Measurements from ENCODE around the gene PPP3CB. TPM values are rescaled to one million over a fixed set of nuclear protein-coding genes. Genes with fewer than 3 reads are reported as not detected.

The PPP3CB gene
- total RNA-seq, 2 donors from 2014 or later, result 38.6 to 44.3 TPM

DNA sequence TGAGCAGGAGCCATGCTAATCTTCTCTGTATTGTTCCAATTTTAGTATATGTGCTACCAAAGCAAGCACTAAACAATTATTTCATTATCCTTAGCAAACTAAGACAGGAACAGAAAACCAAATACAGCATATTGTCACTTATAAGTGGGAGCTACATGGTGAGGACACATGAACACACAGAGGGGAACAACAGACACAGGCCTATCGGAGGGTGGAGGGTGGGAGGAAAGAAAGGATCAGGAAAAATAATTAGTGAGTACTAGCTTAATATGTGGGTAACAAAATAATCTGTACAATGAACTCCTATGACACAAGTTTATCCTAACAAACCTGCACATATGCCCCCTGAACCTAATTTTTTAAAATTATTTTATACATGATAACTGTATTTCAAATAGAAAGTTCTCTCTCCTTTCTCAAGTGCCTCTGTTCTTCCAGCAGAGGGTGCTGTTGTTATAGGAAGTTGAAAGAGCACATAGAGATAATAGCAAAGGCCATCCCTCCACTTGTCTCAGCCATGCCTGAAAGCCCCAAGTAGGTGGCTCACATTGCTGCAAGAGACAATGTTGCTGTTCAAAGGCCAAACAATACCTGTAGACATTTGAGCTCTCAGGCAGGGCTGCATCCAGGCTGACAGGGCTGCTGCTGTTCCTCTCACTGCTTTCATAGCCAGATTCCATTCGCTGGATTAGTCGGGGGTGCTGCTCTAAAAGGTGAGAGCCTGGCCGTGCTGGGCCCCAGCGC is 33.4 kb upstream of the PPP3CB start:
- Histone ChIP-seq H3K4me1 (replicated peaks) (no peaks in the 10 kb centered on the region), H3K27me3 (replicated peaks; ENCODE audit: insufficient read depth) (no peaks in the 10 kb centered on the region), H3K36me3 (no peaks in the 10 kb centered on the region), H3K27ac (no peak overlapping the region), H3K4me3 (no peak overlapping the region), H3K9me3 (no peaks in the 10 kb centered on the region)
- TF ChIP-seq POLR2A (IDR thresholded peaks at IDR 0.05) (no peak), POLR2AphosphoS5 (IDR thresholded peaks at IDR 0.05) (peak; percentile 53)
- TF ChIP-seq, protein P1, sequence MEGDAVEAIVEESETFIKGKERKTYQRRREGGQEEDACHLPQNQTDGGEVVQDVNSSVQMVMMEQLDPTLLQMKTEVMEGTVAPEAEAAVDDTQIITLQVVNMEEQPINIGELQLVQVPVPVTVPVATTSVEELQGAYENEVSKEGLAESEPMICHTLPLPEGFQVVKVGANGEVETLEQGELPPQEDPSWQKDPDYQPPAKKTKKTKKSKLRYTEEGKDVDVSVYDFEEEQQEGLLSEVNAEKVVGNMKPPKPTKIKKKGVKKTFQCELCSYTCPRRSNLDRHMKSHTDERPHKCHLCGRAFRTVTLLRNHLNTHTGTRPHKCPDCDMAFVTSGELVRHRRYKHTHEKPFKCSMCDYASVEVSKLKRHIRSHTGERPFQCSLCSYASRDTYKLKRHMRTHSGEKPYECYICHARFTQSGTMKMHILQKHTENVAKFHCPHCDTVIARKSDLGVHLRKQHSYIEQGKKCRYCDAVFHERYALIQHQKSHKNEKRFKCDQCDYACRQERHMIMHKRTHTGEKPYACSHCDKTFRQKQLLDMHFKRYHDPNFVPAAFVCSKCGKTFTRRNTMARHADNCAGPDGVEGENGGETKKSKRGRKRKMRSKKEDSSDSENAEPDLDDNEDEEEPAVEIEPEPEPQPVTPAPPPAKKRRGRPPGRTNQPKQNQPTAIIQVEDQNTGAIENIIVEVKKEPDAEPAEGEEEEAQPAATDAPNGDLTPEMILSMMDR (IDR thresholded peaks at IDR 0.05), result peak; percentile 64 to 96 (median 90)
- intact Hi-C loops (cut with DNase I), result loop anchor here (1.0 kb wide), 1 partner anchor 115 kb away; no protein-coding TSS in a partner anchor
- 94% methylated on average over 5 of the region's 5 CpGs for WGBS
- peak; percentile 71 for DNase-seq (ENCODE audit: low spot score)

DNA sequence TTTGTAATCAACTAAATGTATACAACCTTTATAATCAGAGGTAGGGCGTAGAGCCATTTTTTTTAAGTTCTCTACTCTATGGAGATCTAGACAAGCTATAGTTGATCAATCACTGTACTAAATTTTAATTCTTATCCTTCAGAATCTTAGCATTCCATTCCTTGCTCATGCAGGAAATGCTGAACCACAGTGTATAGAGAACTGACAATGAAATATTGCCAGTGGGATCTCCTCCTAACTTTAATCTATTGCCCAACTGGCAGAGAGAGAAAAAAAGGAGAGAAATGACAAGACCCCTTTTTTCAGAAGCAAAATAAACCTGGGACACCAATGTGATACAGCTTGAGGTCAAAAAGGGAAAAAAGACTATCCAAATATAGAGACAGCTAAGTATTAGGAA is 26.4 kb upstream of the PPP3CB start:
- H3K4me1 ChIP-seq (replicated peaks), result no peaks in the 10 kb centered on the region
- TF ChIP-seq POLR2AphosphoS5 (IDR thresholded peaks at IDR 0.05) (no peak), POLR2A (IDR thresholded peaks at IDR 0.05) (no peak)
- TF ChIP-seq, protein P1 (IDR thresholded peaks at IDR 0.05), result no peak
- H3K27me3 ChIP-seq (replicated peaks; ENCODE audit: insufficient read depth), result no peaks in the 10 kb centered on the region
- no peak overlapping the region for H3K27ac ChIP-seq
- no peaks in the 10 kb centered on the region for H3K9me3 ChIP-seq
- H3K4me3 ChIP-seq, result no peak overlapping the region
- 96% methylated on average over 1 of the region's 1 CpG for WGBS
- intact Hi-C loops (cut with DNase I), result no loop called here
- DNase-seq (ENCODE audit: low spot score), result no peak
- H3K36me3 ChIP-seq, result peaks cover 0 to 7% of the 10 kb centered on the region in 2 donors

DNA sequence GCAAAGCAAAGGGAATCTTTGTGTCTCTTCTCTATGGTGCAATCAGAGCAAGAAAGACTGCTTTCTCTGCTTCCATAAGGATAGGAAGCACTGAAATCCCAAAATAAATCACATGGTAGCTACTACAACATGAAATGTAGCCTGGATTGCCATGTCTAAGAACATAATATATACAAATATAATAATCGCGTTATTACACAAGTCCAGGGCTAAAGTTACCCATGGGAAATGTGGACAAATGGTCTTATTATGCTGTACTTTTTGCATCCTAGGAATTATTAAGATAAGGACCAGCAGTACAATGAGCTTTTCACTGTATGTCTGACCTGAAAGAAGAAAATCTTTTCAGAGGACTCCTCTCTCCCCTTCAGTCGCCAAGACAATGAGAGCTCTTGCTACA is 23.5 kb upstream of the PPP3CB start:
- TF ChIP-seq, protein P1 (IDR thresholded peaks at IDR 0.05), result no peak
- no peak for TF ChIP-seq POLR2AphosphoS5 (IDR thresholded peaks at IDR 0.05)
- no peak for DNase-seq (ENCODE audit: low spot score)
- Histone ChIP-seq H3K27me3 (replicated peaks; ENCODE audit: insufficient read depth) (no peaks in the 10 kb centered on the region), H3K4me3 (no peak overlapping the region), H3K9me3 (no peaks in the 10 kb centered on the region), H3K4me1 (replicated peaks) (no peaks in the 10 kb centered on the region), H3K36me3 (peaks cover 0 to 7% of the 10 kb centered on the region in 2 donors), H3K27ac (no peak overlapping the region)
- intact Hi-C loops (cut with DNase I), result no loop called here
- 93% methylated on average over 3 of the region's 3 CpGs for WGBS

DNA sequence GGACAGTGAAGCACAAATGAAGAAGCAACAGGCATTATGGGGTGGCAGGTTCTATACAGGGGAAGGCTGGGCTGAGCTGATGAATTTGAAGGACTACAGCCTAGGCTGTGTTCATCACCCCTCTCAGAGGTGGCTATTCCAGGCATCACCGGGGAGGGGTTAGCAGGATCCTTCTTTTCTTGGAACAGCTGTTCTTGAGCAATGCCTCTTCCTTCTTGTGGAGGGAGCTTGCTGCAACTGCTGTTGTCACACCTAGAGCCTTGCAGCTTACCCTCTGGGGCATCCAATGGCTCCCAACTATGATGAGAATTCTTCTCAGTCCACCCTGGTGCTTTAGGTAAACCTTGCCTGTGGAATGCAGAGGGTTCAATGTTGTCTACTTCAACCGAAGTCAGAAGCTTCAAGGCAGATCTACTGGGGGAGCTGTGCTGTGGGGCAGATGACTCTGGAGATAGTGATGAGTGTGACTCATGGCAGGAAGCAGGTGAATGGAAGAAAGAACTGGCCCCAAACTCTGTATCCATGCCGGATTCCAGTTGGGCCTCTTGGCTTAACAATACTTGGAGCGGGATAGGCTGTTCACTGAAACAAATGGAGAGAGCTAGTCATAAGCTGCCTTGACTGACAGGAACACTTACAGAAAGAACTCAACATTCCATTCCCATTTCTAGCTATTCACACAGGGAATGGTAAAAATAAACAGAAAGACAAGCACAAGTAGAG is 21.5 kb upstream of the PPP3CB start:
- Histone ChIP-seq H3K36me3 (peaks cover 0 to 7% of the 10 kb centered on the region in 2 donors), H3K9me3 (no peaks in the 10 kb centered on the region), H3K27ac (no peak overlapping the region), H3K27me3 (replicated peaks; ENCODE audit: insufficient read depth) (no peaks in the 10 kb centered on the region), H3K4me1 (replicated peaks) (no peaks in the 10 kb centered on the region), H3K4me3 (no peak overlapping the region)
- 81% methylated on average over 4 of the region's 4 CpGs for WGBS
- TF ChIP-seq POLR2AphosphoS5 (IDR thresholded peaks at IDR 0.05) (no peak), POLR2A (IDR thresholded peaks at IDR 0.05) (no peak)
- TF ChIP-seq, protein P1 (IDR thresholded peaks at IDR 0.05), result no peak
- DNase-seq (ENCODE audit: low spot score), result no peak
- intact Hi-C loops (cut with DNase I), result no loop called here

Measured in prostate gland (tissue), 2 donors.